ENCODE data around the gene PHEX.

DNA sequence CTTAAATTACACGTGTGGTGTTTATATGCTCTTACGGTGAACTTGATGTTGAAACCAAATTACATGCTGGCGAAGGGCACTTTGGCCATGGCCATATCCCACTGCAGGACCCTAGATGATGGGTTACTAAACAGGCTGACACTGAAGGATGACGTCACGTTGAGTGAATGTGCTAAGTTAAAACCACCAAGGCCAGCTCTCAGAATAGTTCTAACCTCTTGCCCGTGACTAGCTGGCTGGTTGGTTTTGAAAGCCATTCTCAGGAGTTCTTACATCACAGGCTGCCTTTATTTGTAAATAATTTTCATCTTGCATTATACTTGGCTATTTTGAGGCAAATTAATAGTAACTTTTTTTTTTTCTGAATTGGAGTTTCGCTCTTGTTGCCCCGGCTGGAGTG lies 41.3 kb upstream of the PHEX start:
- TF ChIP-seq, protein P1, sequence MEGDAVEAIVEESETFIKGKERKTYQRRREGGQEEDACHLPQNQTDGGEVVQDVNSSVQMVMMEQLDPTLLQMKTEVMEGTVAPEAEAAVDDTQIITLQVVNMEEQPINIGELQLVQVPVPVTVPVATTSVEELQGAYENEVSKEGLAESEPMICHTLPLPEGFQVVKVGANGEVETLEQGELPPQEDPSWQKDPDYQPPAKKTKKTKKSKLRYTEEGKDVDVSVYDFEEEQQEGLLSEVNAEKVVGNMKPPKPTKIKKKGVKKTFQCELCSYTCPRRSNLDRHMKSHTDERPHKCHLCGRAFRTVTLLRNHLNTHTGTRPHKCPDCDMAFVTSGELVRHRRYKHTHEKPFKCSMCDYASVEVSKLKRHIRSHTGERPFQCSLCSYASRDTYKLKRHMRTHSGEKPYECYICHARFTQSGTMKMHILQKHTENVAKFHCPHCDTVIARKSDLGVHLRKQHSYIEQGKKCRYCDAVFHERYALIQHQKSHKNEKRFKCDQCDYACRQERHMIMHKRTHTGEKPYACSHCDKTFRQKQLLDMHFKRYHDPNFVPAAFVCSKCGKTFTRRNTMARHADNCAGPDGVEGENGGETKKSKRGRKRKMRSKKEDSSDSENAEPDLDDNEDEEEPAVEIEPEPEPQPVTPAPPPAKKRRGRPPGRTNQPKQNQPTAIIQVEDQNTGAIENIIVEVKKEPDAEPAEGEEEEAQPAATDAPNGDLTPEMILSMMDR (IDR thresholded peaks at IDR 0.05; ENCODE audit: borderline replicate concordance, extremely low read depth, low read length, poor library complexity, severe bottlenecking) = no peak
- TF ChIP-seq EZH2 (IDR thresholded peaks at IDR 0.05; ENCODE audit: borderline replicate concordance, low read depth, low read length, severe bottlenecking) = no peak
